ENCODE data around the gene TBC1D24.

DNA sequence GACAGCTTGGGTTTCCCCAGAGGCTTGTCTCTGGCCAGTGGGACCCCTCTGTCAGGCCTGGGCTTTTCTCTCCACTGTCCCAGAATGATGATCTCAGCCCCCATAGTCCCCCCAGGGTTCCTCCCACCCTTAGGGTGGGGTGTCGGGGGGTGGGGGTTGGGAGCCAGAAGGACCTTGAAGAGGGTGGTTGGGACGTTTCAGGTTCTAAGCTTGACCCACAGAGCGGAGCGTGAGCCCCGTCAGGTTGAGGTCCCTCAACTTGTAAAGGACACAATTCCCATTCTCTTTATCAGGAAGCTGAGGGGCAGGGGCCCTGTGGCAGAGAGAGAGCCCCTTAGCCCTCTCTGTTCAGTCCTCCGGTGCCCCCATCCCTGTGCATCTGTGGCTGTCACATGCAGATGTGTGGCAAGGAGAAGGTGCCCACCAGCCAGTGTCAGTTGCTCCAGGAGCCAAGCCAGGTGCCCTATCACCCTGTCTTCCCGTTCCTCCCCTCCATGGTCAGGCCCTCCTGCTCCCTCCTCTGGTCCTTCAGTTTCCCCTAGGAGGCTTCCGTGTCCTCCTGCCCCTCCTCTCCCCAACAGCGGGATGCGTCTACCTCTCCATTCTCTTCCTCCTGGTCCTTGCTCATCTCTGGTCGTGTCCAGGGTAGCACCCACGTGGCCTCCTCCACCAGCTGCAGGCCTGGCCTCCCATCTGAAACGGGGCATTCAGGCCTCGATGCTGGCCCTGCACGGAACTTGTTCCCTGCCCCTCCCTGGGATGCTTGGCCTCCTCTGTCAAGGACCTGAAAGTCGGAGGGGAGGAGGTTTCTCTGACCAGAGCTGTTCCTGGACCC, 5.3 kb upstream of the TBC1D24 start:
- TF ChIP-seq, protein P1, sequence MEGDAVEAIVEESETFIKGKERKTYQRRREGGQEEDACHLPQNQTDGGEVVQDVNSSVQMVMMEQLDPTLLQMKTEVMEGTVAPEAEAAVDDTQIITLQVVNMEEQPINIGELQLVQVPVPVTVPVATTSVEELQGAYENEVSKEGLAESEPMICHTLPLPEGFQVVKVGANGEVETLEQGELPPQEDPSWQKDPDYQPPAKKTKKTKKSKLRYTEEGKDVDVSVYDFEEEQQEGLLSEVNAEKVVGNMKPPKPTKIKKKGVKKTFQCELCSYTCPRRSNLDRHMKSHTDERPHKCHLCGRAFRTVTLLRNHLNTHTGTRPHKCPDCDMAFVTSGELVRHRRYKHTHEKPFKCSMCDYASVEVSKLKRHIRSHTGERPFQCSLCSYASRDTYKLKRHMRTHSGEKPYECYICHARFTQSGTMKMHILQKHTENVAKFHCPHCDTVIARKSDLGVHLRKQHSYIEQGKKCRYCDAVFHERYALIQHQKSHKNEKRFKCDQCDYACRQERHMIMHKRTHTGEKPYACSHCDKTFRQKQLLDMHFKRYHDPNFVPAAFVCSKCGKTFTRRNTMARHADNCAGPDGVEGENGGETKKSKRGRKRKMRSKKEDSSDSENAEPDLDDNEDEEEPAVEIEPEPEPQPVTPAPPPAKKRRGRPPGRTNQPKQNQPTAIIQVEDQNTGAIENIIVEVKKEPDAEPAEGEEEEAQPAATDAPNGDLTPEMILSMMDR (IDR thresholded peaks at IDR 0.05), result no peak
- TF ChIP-seq POLR2A (IDR thresholded peaks at IDR 0.05), result no peak

Data from heart left ventricle (tissue), 13 donors.